ENCODE measurements around the gene ZNF595.

GRCh38 chr4:132483-132882 lies 79.4 kb downstream of the ZNF595 start:
- TF ChIP-seq, protein P1, sequence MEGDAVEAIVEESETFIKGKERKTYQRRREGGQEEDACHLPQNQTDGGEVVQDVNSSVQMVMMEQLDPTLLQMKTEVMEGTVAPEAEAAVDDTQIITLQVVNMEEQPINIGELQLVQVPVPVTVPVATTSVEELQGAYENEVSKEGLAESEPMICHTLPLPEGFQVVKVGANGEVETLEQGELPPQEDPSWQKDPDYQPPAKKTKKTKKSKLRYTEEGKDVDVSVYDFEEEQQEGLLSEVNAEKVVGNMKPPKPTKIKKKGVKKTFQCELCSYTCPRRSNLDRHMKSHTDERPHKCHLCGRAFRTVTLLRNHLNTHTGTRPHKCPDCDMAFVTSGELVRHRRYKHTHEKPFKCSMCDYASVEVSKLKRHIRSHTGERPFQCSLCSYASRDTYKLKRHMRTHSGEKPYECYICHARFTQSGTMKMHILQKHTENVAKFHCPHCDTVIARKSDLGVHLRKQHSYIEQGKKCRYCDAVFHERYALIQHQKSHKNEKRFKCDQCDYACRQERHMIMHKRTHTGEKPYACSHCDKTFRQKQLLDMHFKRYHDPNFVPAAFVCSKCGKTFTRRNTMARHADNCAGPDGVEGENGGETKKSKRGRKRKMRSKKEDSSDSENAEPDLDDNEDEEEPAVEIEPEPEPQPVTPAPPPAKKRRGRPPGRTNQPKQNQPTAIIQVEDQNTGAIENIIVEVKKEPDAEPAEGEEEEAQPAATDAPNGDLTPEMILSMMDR (IDR thresholded peaks at IDR 0.05), result no peak
- no peak for TF ChIP-seq POLR2A (IDR thresholded peaks at IDR 0.05)
- no peak for TF ChIP-seq POLR2AphosphoS5 (IDR thresholded peaks at IDR 0.05)
